GM18526 (cell line): Measurements from ENCODE around the gene CLDN15.

Source experiments
- POLR2A ChIP-seq: IDR thresholded peaks from 3 replicates; pipeline ENCODE4 v1.6.1; 2011; ENCODE audit not compliant: insufficient read length; ENCODE audit errors: extremely low read depth

Gene CLDN15

DNA sequence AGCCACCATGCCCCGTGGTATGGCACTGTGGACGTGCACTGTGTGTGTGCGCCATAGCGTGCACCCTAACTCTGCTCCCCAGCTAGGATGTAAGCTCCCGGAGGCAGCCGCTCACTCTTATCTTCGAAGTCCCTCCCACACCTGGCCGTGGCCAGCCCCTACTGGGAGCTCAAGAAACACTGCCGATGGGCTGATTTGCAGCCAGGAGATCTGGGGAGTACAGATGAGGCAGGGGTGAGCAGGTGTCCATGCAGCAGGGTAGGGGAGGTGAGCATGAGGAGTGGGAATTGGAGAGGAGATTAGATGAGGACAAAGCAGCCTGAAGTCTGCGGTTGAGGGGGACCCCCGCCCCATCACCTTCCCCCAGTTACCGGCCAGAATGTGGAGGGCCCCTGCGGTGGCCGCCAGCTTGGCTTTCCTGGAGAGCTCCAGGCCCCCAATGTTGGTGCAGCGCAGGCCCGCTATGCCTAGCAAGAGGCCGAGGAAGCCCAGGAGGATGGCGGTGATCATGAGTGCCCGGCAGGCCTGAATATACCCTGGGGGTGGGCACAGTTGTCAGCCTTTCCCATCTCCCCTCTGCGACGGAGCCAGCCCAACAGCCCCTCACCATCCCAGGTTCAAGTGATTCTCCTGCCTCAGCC is 3.6 kb downstream of the CLDN15 start:
- no peak for TF ChIP-seq POLR2A

DNA sequence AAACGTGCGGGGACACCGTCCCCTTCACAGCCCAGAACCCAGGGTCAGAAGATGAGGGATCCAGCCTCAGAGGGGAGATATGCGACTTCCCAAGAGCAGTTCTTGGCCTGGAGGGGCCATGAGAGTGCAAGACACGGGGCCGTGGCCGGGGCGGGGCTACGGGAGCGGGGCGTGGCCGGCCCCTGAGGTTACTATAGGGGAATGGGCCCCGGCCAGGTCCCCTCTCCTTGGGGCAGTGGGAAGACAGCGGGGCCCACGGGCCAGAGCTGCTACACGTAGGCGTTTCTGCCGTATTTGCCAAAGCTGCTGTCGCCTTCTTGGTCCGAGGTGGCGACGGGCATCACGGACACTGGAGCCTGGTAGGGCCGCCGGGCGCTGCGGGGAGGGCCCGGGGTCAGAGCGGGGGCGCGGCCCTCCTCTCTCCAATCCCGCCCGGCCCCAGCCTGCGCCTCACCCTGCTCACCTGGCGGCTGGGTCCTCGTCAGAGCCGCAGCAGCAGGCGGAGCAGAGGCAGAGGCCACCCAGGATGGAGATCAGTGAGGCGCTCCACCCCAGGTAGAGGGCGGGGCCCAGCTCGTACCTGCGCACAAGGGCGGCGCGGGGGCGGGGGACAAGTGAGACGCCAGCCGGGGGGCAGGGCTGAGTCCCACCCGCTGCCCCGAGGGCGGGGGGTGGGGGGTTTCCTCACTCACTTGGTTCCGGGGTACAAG is 5.3 kb downstream of the CLDN15 start:
- TF ChIP-seq POLR2A = no peak

DNA sequence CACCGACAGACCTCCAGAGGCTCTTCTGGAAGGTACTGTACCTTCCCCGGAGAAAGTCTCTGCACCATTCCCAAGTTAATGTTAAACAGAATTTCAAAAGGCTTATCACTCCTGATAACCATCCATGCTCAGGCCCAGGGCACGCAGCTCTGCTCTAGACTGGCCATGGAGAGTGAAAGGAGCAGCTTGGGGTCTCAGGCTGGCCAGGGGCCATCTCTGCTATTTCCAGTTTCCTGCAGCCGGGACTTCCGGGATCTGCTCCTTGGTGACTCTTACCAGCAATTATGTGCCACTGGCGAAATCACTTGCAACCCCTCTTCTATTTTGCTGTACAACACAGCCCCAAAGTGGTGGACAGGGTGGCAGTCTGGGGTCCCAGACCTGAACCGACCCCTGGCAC is 6.0 kb downstream of the CLDN15 start:
- TF ChIP-seq POLR2A = no peak

DNA sequence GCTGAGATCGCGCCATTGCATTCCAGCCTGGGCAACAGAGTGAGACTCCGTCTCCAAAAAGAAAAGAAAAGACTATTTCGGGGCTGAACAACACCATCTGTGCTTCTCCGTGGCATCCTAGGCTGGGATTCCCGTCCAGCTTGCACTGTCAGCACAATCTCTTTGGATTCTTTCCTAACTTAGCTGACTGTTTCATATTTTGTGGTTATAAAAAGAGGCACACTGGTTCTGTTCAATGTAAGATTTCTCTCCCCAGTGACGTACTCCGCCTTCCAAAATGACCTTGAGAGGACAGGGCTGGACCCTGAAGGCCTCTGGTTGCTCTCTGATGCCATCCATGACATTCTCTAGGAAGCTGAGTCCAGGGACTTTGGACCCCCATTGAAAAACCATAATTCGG is 10.9 kb downstream of the CLDN15 start:
- no peak for TF ChIP-seq POLR2A

GRCh38 chr7:101225650-101226049 is 12.0 kb downstream of the CLDN15 start:
- TF ChIP-seq POLR2A = no peak

GRCh38 chr7:101223528-101223927 is 14.1 kb downstream of the CLDN15 start:
- no peak for TF ChIP-seq POLR2A

GRCh38 chr7:101222275-101222830 is 15.2 kb downstream of the CLDN15 start:
- TF ChIP-seq POLR2A = no peak

GRCh38 chr7:101220295-101220694 is 17.3 kb downstream of the CLDN15 start:
- TF ChIP-seq POLR2A = no peak

DNA sequence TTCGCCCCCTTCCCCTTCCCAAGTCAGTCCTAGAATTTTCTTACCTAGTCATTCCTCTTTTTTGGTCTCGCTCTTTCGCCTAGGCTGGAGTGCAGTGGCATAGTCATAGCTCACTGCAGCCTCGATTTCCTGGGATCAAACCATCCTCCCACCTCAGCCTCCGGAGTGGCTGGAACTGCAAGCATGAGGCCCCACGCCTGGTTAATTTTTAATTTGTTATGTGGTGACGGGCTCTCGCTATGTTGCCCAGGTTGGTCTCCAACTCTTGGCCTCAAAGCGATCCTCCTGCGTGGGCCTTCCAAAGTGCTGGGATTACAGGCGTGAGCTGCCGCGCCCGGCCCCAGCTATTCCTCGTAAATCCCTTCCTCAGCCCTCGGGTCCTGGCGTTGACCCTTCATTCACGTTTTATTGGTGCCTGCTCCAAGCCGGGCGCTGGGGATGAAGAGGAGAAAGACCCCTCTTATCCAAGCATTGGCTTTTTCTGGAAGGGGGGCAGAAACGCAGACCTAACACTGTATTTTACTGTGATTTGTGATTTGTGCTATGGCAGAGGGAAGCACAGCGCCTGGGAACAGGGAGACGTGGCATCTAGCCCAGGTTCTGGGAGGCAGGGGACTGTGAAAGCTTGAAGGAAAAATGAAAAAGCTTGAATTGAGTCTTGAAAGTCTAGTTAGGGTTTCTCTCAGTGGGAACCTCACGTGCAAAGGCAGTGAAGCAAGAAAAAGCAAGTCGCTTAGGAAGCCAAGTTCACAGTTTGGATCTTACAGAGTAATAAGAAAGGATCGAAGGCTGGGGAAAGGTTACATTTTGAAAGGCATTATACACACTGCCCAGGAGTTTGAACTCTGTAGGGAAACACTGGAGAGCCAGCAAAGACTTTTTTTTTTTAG is 19.1 kb downstream of the CLDN15 start:
- no peak for TF ChIP-seq POLR2A

- peak; percentile 44 for TF ChIP-seq POLR2A
These were observed 20.0 kb downstream of the CLDN15 start, which contains the start of the genes PLOD3 and ZNHIT1 for GRCh38 chr7:101217388-101218235. Gene PLOD3, minus strand, starts transcription at chr7:101217581. Its CDS starts 307 bp downstream, at chr7:101217274. Gene ZNHIT1, plus strand, starts transcription at chr7:101218165. Its CDS starts 31 bp downstream, at chr7:101218196.

DNA sequence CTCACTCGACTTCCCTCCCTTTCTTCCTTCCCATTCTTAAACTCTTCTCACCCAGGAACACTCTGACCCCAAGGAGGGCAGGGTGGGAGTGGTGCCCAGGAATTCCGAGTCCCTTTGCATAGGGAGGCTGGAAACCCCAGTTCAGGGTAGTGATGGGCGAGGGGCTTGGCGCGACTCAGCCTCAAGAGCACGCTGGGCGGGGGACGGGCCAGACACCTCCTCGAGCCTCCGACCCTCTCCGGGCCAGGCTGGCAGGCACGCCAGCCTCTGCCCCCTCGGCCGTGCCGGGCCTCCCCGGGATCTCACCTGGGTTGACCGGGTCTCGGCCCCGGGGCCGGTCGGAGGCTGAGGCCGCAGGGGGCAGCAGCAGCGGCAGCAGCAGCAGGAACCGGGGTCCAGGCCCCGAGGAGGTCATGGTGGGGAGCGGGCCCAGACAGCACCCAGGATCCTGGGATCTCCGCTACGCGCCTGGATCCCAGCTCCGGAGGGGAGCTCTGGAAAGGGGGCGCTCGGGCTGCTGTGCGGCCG is 20.7 kb downstream of the CLDN15 start:
- no peak for TF ChIP-seq POLR2A

GRCh38 chr7:101216001-101216859 is 21.4 kb downstream of the CLDN15 start:
- TF ChIP-seq POLR2A = no peak

GRCh38 chr7:101212014-101212413 is 25.6 kb downstream of the CLDN15 start:
- no peak for TF ChIP-seq POLR2A

- no peak for TF ChIP-seq POLR2A
These were observed 26.1 kb downstream of the CLDN15 start for GRCh38 chr7:101211501-101211900.

DNA sequence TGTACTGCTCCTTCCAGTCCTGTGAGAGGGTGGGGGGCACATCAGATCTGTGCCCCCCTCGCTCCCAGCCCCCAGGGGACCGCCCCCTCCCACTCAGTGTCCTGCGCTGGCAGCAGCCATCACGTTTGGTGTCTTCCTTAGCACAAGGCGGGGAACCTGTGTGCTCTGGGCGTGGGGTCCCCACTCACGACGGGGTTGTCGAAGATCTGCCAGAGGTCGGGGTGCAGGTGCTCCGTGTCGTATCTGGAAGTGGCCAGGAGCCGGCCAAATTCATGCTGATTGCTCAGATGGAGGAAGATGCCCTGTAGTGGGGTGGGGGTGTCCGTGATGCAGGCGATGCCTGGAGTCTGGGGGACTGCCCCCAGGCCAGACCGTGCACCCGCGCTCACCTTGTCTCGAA is 27.5 kb downstream of the CLDN15 start:
- no peak for TF ChIP-seq POLR2A
